NCI-H2227 (cell line): ENCODE results near the gene PRPS1.
A peak's percentile ranks its signal among the peaks of the same experiment; 100 is the strongest.
"Not testable (repeated sequence)": the region's sequence is repeated elsewhere in the genome, so short reads cannot be mapped to it uniquely, and the experiment has no call there.

Source experiments
- DNase-seq: peaks from one replicate; lab custom pipeline; 2025; ENCODE audit not compliant: unreplicated experiment; lab: John Stamatoyannopoulos, UW

PRPS1 gene

GRCh38 chrX:107627838-107628661 is at the start of gene PRPS1:
TSS of gene PRPS1 (plus strand) at chrX:107628510. CDS start at chrX:107628629, 119 bp downstream.
- DNase-seq, result peak; percentile 99

GRCh38 chrX:107579956-107580355 is 48.4 kb upstream of the PRPS1 start:
- DNase-seq, result no peak

- DNase-seq, result no peak
Measured at GRCh38 chrX:107581923-107582322, 46.4 kb upstream of the PRPS1 start.

- no peak for DNase-seq
Measured at GRCh38 chrX:107589243-107589642, 39.1 kb upstream of the PRPS1 start.

GRCh38 chrX:107596651-107597050 is 31.7 kb upstream of the PRPS1 start:
- no peak for DNase-seq

- no peak for DNase-seq
Measured at GRCh38 chrX:107597264-107597663, 31.0 kb upstream of the PRPS1 start.

GRCh38 chrX:107597791-107598190 is 30.5 kb upstream of the PRPS1 start:
- DNase-seq, result no peak

GRCh38 chrX:107599450-107599861 is 28.9 kb upstream of the PRPS1 start:
- no peak for DNase-seq

GRCh38 chrX:107600366-107600765 is 27.9 kb upstream of the PRPS1 start:
- DNase-seq, result no peak

- DNase-seq, result no peak
Measured at GRCh38 chrX:107601326-107601725, 27.0 kb upstream of the PRPS1 start.

GRCh38 chrX:107601759-107602158 is 26.6 kb upstream of the PRPS1 start:
- no peak for DNase-seq

- DNase-seq, result no peak
Measured at GRCh38 chrX:107602694-107603239, 25.5 kb upstream of the PRPS1 start.

- DNase-seq, result no peak
Measured at GRCh38 chrX:107603429-107604159, 24.7 kb upstream of the PRPS1 start.

GRCh38 chrX:107609061-107609460 is 19.2 kb upstream of the PRPS1 start:
- DNase-seq, result not testable (repeated sequence)

GRCh38 chrX:107610667-107611066 is 17.6 kb upstream of the PRPS1 start:
- DNase-seq, result no peak

- DNase-seq, result no peak
Measured at GRCh38 chrX:107619885-107620322, 8.4 kb upstream of the PRPS1 start.

- DNase-seq, result no peak
Measured at GRCh38 chrX:107624893-107625292, 3.4 kb upstream of the PRPS1 start.

- DNase-seq, result no peak
Measured at GRCh38 chrX:107625739-107626138, 2.6 kb upstream of the PRPS1 start.

GRCh38 chrX:107626481-107626880 is 1.8 kb upstream of the PRPS1 start:
- no peak for DNase-seq

GRCh38 chrX:107626916-107627315 is 1.4 kb upstream of the PRPS1 start:
- DNase-seq, result no peak

GRCh38 chrX:107628662-107629539 is 591 bp downstream of the PRPS1 start:
- peak; percentile 58 for DNase-seq
